GM19351 (cell line): ENCODE results near the gene ZBTB32.

Source experiments
- ATAC-seq: cut with Tn5 transposase; IDR thresholded peaks from one replicate; pipeline ENCODE4 v1.9.1; 2021; ENCODE audit warnings: mild to moderate bottlenecking, moderate library complexity; ENCODE audit not compliant: unreplicated experiment

The ZBTB32 gene

DNA sequence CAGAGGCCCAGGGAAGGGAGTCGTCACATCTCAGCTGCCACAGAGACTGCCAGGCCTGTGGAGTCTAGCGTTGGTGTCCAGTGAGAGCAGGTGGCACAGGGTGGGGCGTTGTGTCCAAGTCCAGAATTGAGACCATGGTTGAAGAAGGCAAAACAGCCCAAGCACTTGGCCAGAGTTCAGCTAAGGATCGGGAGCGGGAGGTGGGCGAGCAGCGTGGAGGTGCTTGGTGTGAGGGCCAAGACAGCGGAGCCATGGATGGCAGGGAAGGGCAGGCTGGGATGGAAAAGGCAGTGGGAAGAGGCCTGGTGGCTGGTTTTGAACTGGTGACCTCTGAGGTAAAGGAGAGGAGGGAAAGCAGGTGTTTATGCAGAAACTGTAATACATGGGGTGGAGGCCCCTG is 29.9 kb downstream of the ZBTB32 start:
- ATAC-seq = no peak

DNA sequence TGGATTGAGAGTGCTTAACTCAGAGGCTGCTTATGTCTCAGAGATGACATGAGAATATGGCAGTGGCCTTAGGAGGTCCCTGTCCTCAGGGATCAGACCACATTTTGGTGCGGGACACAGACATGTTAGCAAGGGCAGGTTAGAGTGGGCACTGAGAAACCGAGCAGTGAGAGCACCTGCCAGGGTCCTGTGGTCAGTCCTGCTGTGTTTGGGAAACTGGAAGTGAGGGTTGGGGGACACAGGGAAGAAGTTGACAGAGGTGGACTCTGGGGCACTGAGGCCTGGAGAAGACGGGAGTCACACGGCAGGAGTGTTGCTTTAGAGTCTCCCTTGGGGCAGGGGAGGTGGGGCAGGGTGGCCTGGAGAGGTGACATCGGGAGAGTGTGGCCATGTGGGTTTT is 30.5 kb downstream of the ZBTB32 start:
- no peak for ATAC-seq

DNA sequence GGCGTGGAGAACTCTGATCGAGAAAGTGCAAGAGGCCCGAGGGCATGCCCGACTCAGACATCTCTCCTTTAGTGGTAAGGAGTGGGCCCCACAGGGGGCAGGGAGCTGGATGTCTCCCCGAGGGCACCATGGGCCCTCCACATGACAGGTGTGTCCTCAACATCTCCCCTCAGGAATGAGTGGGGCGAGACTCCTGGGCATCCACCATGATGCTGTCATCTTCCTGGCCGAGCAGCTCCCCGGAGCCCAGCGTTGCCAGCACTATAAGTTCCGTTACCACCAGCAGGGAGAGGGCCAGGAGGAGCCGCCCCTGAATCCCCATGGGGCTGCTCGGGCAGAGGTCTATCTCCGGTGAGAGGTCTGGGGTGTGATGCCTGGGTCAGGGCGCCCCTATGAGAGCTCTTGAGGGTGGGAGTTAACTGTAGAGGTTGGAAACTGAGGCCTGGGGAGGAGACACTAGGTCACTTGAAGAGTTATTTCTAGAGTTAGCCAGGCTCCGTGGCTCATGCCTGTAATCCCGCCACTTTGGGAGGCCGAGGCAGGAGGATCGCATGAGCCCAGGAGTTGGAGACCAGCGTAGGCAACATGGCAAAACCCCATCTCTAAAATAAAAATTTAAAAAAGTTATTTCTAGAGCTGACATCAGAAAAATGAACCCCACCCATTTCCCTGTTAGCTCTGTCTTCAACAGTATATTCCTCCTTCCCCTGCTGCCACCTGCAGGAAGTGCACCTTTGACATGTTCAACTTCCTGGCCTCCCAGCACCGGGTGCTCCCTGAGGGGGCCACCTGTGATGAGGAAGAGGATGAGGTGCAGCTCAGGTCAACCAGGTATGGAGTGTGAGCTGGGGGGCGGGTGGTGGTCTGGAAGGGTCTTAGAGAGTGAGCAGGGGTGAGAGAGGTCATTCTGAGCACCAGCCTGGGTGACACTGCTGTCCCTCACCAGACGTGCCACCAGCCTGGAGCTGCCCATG is 32.8 kb downstream of the ZBTB32 start:
- ATAC-seq = no peak

DNA sequence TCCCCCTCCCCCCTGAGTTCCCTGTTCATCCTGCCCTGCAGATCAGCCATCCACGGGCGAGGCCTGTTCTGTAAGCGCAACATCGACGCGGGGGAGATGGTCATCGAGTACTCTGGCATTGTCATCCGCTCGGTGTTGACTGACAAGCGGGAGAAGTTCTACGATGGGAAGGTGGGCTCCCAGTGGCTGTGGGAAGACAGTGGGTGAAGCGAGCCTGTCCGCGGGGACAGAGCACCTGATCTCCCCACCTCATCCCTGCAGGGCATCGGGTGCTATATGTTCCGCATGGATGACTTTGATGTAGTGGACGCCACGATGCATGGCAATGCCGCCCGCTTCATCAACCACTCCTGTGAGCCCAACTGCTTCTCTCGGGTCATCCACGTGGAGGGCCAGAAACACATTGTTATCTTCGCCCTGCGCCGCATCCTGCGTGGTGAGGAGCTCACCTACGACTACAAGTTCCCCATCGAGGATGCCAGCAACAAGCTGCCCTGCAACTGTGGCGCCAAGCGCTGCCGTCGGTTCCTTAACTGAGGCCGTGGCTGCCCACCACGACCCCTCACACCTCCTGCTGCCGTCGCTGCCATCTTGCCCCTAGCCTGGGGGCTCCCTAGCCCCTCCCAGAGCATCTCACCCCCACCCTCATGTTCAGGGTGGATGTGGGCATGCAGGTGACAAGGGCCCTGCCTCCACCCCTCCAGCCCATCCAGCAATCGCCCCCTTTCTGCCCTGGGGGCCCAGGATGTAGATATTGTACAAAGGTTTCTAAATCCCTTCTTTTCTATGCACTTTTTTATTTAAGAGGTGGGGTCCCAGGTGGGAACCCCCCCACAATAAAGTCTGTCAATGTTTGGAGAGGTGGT is 33.9 kb downstream of the ZBTB32 start:
- ATAC-seq = no peak

GRCh38 chr19:35738887-35739229 is 34.5 kb downstream of the ZBTB32 start:
- no peak for ATAC-seq

GRCh38 chr19:35739275-35740107 is 35.1 kb downstream of the ZBTB32 start:
- ATAC-seq = no peak

- ATAC-seq = peak; percentile 15
Measured at GRCh38 chr19:35740108-35740422, 35.7 kb downstream of the ZBTB32 start.

- ATAC-seq = peak; percentile 53
Measured at GRCh38 chr19:35740423-35741202, 36.3 kb downstream of the ZBTB32 start.

DNA sequence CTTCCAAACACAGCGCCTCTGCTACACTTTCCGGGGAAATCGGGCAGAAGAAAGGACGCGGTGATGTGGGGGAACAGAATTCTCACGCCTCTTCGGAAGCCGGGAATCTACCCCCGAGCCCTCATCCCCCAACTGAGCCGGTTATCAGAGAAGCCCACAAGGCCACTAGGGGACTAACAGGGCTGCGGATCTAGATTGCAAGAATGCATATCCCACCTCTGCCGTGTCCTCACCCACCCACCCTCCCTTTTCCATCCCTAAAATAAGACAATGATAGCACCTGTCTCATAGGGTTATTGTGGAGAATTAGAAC is 36.8 kb downstream of the ZBTB32 start:
- ATAC-seq = no peak

DNA sequence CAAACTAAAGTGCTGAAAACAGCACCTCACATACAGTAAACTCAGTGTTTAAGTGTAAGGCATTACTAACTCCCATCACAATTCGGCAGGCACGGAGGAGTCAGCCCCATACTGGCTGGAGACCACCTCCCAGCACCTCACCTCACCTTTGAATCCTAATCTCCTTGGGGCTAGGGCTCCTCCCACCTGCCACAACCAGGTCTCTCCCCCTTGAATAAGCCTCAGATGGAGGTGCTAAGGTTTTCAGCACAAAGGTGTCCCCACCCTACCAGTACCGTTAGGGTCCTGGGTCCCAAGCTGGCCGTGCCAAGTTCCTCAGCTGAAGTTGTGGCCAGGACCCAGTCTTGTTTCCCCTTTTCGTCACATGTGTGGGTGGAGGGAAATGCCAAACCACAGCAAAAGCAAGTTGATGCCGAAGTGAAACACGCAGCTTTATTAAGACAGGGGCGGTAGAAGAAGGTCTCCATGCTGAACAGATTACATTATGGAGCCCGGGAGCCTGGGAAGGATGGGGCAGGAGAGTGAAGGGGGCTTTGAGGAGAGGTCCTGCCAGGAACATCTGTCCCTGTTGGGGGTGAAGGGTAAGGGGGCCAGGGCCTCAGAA is 37.9 kb downstream of the ZBTB32 start, which contains the start of gene IGFLR1:
Gene IGFLR1 (minus strand): TSS at position 332 of the 604 bp plus-strand sequence. CDS start 1,272 bp downstream, outside the sequence.
- no peak for ATAC-seq

DNA sequence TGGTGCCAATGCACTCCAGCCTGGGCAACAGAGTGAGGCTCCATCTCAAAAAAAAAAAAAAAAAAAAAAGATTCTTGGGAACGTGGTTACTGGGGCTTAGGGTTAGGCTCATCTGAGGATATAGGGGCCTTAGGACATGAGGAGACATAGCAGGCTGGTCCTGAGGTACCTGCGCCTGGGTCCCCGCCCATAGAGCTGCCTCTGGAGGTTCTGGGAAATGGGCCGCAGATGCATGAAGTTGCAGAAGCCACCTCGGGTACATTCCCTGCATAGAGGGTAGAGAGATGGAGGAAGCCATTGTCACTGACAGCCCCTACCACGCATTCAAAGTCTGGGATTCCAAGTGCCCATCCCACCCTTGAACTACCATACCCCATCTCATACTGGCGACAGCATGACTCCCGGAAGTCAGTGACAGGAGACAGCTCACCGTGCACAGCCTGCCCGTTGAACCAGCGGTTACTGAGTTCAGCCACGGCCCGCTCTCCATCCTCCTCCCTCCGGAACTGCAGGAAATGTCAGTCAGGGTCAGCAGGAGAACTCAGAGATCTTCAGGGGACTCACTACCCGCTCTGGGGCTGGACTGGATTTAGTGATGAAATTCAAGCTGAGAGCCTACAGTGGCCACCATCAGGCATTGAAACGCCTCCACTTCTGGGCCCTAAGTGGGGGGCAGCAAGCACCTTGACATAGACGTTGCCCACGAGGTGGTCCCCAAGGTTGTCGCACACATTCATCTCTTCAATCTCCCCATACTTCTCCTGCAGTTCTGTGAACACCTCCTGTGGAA is 39.5 kb downstream of the ZBTB32 start:
- ATAC-seq = no peak

GRCh38 chr19:35744430-35745327 is 40.3 kb downstream of the ZBTB32 start:
- ATAC-seq = peak; percentile 33

DNA sequence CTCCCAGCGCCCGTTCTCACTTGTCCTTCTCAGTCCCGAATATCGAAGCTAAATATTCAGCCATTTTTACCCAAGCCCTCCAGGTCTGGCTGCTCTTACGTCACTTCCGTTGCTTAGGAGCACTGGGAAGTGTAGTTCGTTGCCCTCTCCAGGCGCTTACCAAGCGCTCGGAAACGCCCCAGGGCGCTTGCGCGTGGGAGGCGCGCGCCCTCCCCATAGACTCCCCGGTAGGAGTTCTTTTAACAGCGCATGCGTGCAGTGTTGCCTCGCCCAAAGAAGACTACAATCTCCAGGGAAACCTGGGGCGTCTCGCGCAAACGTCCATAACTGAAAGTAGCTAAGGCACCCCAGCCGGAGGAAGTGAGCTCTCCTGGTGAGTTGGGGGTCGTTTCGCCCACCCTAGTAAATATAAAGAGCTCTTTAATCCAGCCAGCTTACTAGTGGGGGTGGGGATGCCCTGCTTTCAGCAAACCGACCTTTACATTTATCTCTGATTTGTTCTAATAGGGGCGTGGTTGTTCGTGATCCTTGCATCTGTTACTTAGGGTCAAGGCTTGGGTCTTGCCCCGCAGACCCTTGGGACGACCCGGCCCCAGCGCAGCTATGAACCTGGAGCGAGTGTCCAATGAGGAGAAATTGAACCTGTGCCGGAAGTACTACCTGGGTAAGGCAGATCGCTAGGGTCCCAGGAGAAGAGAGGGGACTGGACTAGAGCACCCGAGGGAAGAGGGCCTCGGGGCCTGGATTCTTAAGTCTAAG is 41.1 kb downstream of the ZBTB32 start, which contains the start of the genes PSENEN and U2AF1L4:
Gene PSENEN (plus strand): TSS at position 324 of the 759 bp plus-strand sequence. CDS start 280 bp downstream, at position 604.
Gene U2AF1L4 (minus strand): TSS at position 91 of the 759 bp plus-strand sequence. CDS start 27 bp downstream, at position 64.
- peak; percentile 36 for ATAC-seq

- no peak for ATAC-seq
Measured at GRCh38 chr19:35746087-35746462, 41.7 kb downstream of the ZBTB32 start.

DNA sequence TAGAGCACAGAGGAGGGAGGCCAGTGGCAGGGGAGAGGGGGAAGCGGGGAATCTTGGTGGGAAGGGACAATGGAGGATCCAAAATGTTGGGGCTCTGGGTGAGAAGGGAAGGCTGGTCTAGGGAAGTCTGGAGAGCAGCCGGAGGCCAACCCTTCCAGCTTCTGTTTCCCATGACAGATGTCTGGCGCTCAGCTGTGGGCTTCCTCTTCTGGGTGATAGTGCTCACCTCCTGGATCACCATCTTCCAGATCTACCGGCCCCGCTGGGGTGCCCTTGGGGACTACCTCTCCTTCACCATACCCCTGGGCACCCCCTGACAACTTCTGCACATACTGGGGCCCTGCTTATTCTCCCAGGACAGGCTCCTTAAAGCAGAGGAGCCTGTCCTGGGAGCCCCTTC is 42.2 kb downstream of the ZBTB32 start:
- ATAC-seq = no peak

GRCh38 chr19:35748106-35749020 is 44.0 kb downstream of the ZBTB32 start, which contains the start of gene LIN37:
TSS of gene LIN37 (plus strand) at chr19:35748576. CDS start at chr19:35748725, 149 bp downstream.
- peak; percentile 66 for ATAC-seq
